Calu3 (cell line): ENCODE results near the gene HNRNPH3. TPM values are rescaled to one million over a fixed set of nuclear protein-coding genes. Genes with fewer than 3 reads are reported as not detected.

ENCODE experiments used
- BruUV-seq: library from RNA; stranded (reverse); fragments of 400-500 nt; replicated peaks from 2 replicates; lab custom pipeline; 2021; lab: Mats Ljungman, UMichigan
- CTCF ChIA-PET: fragments of 300-600 bp; sonication (Branson Sonifier 250); formaldehyde crosslinking; loops from one replicate; lab custom pipeline; 2022; ENCODE audit warnings: antibody characterized with exemption; lab: Charles Lee
- DNase-seq: peaks from one replicate; pipeline ENCODE4 v3.0.0; 2022
- H3K27ac Mint-ChIP-seq: one replicate; pipeline ENCODE4 v1.8.0; 2022; ENCODE audit warnings: mixed read lengths; ENCODE audit not compliant: unreplicated experiment
- H3K27me3 Mint-ChIP-seq: one replicate; pipeline ENCODE4 v1.8.0; 2022; ENCODE audit warnings: mixed read lengths; ENCODE audit not compliant: unreplicated experiment
- H3K36me3 Mint-ChIP-seq: one replicate; pipeline ENCODE4 v1.8.0; 2022; ENCODE audit warnings: mild to moderate bottlenecking, moderate library complexity, mixed read lengths; ENCODE audit not compliant: insufficient read depth, unreplicated experiment
- H3K4me1 Mint-ChIP-seq: one replicate; pipeline ENCODE4 v1.8.0; 2022; ENCODE audit warnings: mild to moderate bottlenecking, low read depth, mixed read lengths; ENCODE audit not compliant: unreplicated experiment
- H3K4me3 Mint-ChIP-seq: one replicate; pipeline ENCODE4 v1.8.0; 2022; ENCODE audit warnings: mild to moderate bottlenecking, low read depth, moderate library complexity, mixed read lengths; ENCODE audit not compliant: unreplicated experiment
- H3K9me3 Mint-ChIP-seq: one replicate; pipeline ENCODE4 v1.8.0; 2022; ENCODE audit warnings: low read depth, mixed read lengths; ENCODE audit not compliant: unreplicated experiment
- intact Hi-C: fragments of 100-400 bp; cut with micrococcal nuclease; formaldehyde crosslinking; loops from one replicate; pipeline ENCODE4 v1.10.0; 2022; ENCODE audit not compliant: unreplicated experiment
- total RNA-seq: library from RNA; stranded (reverse); gene quantifications from 2 replicates; pipeline ENCODE4 v1.2.3, GENCODE V29; 2022
- TF ChIP-seq, protein P1 (sequence below): fragments of 200-600 bp; IDR thresholded peaks from one replicate; pipeline ENCODE4 v1.8.0; 2022; ENCODE audit warnings: antibody characterized with exemption; ENCODE audit not compliant: unreplicated experiment

HNRNPH3 gene
- total RNA-seq, 1 experiment from 2014 or later: 184 TPM

DNA sequence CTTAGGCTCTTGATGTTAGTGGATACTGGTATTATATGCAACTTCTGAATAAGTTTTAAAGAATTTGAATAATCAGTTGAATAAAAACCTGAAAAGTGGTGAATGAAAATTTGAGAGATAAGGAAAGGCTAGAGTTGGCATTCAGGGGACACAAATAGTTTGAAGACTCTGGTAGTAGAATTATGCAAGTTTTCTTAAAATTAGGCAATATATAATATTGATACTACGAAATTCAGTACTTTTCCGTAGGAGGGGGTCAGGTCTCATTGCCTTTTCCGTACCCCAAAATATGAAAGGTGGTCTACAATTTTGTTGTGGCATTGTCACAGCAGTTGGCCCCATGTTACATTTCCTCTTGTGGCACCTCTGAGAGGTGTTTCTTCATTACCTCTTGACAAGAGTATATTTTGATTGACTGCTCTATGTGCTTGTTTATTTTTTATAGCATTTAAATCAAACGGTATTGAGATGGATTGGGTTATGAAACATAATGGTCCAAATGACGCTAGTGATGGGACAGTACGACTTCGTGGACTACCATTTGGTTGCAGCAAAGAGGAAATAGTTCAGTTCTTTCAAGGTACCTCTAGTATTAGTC, 5.0 kb downstream of the HNRNPH3 start:
- peak overlapping the region; percentile 2 for H3K27ac Mint-ChIP-seq
- TF ChIP-seq, protein P1, sequence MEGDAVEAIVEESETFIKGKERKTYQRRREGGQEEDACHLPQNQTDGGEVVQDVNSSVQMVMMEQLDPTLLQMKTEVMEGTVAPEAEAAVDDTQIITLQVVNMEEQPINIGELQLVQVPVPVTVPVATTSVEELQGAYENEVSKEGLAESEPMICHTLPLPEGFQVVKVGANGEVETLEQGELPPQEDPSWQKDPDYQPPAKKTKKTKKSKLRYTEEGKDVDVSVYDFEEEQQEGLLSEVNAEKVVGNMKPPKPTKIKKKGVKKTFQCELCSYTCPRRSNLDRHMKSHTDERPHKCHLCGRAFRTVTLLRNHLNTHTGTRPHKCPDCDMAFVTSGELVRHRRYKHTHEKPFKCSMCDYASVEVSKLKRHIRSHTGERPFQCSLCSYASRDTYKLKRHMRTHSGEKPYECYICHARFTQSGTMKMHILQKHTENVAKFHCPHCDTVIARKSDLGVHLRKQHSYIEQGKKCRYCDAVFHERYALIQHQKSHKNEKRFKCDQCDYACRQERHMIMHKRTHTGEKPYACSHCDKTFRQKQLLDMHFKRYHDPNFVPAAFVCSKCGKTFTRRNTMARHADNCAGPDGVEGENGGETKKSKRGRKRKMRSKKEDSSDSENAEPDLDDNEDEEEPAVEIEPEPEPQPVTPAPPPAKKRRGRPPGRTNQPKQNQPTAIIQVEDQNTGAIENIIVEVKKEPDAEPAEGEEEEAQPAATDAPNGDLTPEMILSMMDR: no peak
- no peaks in the 10 kb centered on the region for H3K9me3 Mint-ChIP-seq
- no peak for DNase-seq
- peak overlapping the region; percentile 98 for H3K4me3 Mint-ChIP-seq
- no TSS peak for BruUV-seq
- H3K4me1 Mint-ChIP-seq: peaks cover 48% of the 10 kb centered on the region
- CTCF ChIA-PET: no interaction called here
- H3K27me3 Mint-ChIP-seq: no peaks in the 10 kb centered on the region
- H3K36me3 Mint-ChIP-seq: peaks cover 98% of the 10 kb centered on the region
- intact Hi-C loops: loop anchor here (10.0 kb wide), 1 partner anchor 452 kb away; the partner anchor contains the start of gene SIRT1

DNA sequence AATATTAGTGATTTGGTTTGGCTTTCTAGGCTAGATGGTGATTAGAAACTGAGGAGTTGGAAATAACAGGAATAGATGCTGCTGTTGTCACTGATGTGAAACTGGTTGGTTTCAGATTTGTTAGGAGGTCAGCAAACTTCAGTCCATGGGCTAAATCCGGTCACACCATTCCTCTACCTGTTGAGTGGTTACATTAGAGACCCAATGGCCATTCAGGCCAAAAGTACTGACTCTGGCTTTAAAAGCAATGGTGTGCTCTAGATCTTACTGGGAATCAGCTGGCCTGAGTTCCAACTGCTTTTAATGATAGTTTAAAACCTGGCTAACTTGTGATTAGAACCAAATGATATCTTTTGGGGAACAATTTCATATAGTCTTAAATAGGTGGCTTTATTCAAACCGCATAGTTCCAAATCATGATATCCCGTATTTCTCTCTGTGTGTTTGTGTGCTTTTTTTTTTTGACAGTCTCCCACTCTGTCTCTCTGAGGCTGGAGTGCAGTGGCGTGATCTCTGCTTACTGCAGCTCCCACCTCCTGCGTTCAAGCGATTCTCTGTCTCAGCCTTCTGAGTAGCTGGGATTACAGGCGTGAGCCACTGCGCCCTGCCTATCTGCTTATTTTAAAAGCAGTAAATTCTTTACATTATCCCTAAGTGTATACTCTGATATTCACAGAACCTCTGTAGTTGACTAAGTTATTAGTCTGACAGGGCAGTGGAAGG, 8.7 kb downstream of the HNRNPH3 start:
- Mint-ChIP-seq H3K36me3 (peaks cover 94% of the 10 kb centered on the region), H3K27ac (no peak overlapping the region), H3K27me3 (no peaks in the 10 kb centered on the region), H3K4me3 (no peak overlapping the region), H3K9me3 (no peaks in the 10 kb centered on the region), H3K4me1 (peaks cover 35% of the 10 kb centered on the region)
- intact Hi-C loops: loop anchor here (10.0 kb wide), 1 partner anchor 564 kb away; the partner anchor contains the start of gene DDX50
- CTCF ChIA-PET: interaction anchor here (1.3 kb wide), 1 partner anchor 128 kb away, joined by 3 read pairs; no protein-coding TSS in a partner anchor
- no TSS peak for BruUV-seq
- TF ChIP-seq, protein P1: no peak
- DNase-seq: no peak

DNA sequence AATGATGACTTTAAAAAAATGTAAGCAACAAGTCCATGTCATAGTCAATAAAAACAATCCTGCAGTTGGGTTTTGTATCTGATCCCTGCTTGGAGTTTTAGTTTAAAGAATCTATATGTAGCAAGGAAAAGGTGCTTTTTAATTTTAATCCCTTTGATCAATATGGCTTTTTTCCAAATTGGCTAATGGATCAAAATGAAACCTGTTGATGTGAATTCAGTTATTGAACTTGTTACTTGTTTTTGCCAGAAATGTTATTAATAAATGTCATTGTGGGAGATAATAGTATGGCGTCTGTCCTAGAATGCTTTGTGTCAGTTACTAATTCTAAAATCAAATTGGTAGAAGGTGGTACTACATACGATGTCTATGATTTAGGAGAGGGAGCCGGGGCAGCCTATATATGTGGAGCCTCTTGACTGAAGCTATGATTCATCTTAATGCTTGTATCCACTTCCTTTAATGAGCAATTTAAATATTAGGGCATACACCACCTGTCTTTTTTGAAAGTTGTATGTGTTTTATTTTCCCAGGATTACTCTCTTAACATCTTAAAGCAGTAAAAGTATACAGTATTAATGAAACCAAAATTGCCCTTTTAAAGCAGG, 11.1 kb downstream of the HNRNPH3 start:
- Mint-ChIP-seq H3K9me3 (no peaks in the 10 kb centered on the region), H3K27me3 (no peaks in the 10 kb centered on the region), H3K27ac (no peak overlapping the region), H3K36me3 (peaks cover 81% of the 10 kb centered on the region), H3K4me3 (no peak overlapping the region), H3K4me1 (peaks cover 10% of the 10 kb centered on the region)
- DNase-seq: no peak
- CTCF ChIA-PET: no interaction called here
- TF ChIP-seq, protein P1: no peak
- no TSS peak for BruUV-seq
- intact Hi-C loops: loop anchor here (10.0 kb wide), 1 partner anchor 562 kb away; the partner anchor contains the start of gene DDX50

DNA sequence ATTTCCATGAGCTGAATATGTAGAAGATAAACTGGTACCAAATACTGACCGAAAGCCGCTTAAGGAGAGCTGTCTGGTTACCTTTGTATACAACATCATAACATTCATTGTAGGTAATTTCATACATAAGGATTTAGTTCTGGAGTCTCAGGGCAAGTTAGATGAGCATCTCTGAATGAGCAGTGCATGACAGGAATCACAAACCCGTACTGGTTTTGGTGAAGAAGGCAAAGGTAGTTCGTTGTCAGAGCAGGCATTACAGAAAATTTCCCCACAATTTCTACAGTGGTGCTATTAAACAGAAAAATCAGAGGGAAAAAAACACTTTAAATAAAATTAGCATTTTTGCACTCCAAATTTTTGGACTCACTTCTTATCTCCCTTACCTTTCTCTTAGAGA, 13.8 kb downstream of the HNRNPH3 start:
- TF ChIP-seq, protein P1: no peak
- Mint-ChIP-seq H3K27ac (peak overlapping the region; percentile 17), H3K9me3 (no peaks in the 10 kb centered on the region), H3K27me3 (no peaks in the 10 kb centered on the region), H3K4me1 (no peaks in the 10 kb centered on the region), H3K4me3 (no peak overlapping the region), H3K36me3 (peaks cover 72% of the 10 kb centered on the region)
- intact Hi-C loops: loop anchor here (10.0 kb wide), 1 partner anchor 559 kb away; the partner anchor contains the start of gene DDX50
- CTCF ChIA-PET: no interaction called here
- no TSS peak for BruUV-seq
- no peak for DNase-seq
